Fibroblast of skin of right quadriceps (primary cell): ENCODE data around the gene SSX2IP.
"Not testable (repeated sequence)": the region's sequence is repeated elsewhere in the genome, so short reads cannot be mapped to it uniquely, and the experiment has no call there.

Experiments used
- DNase-seq: peaks from one replicate; pipeline ENCODE4 v3.0.0-alpha.2; 2013

The SSX2IP gene, protein sequence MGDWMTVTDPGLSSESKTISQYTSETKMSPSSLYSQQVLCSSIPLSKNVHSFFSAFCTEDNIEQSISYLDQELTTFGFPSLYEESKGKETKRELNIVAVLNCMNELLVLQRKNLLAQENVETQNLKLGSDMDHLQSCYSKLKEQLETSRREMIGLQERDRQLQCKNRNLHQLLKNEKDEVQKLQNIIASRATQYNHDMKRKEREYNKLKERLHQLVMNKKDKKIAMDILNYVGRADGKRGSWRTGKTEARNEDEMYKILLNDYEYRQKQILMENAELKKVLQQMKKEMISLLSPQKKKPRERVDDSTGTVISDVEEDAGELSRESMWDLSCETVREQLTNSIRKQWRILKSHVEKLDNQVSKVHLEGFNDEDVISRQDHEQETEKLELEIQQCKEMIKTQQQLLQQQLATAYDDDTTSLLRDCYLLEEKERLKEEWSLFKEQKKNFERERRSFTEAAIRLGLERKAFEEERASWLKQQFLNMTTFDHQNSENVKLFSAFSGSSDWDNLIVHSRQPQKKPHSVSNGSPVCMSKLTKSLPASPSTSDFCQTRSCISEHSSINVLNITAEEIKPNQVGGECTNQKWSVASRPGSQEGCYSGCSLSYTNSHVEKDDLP

DNA sequence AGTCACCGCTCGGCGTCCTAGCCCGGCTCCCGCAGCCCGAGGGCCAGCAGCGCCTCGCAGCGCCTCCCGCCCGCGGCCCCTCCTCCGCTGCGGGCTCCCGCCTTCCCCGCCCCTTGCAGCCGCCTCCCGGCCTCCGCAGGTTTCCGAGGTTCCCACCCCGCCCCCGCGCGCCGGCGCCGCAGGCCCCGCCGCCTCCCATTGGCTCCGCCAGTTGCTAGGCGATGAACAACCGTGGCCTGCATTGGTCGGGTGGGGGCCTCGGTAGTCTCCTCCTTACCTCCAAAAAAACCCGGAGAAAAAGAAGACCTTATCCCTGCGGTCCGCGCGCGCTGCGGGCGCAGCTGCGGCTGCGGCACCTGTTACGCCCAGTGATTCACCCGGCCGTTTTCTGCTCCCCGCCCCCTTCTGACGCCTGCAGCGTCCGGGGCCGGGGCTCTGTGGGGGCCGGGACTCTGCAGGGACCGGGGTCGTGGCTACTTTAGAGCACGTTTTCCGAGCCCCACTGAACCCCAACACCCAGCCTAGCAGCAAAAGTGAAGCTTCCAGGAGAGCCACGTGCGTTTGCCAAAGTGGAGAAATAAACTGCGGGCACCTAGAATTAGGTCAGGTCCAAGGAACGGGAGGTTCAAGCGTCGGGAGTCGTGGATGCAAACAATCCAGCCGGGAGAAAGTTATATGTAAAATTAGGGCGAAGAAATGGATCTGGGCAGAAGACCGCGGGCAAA lies at the start of gene SSX2IP:
Gene SSX2IP, minus strand, starts transcription at position 65 of the 725 bp plus-strand sequence. CDS start 19,242 bp downstream, outside the sequence.
- DNase-seq: peak; percentile 95

DNA sequence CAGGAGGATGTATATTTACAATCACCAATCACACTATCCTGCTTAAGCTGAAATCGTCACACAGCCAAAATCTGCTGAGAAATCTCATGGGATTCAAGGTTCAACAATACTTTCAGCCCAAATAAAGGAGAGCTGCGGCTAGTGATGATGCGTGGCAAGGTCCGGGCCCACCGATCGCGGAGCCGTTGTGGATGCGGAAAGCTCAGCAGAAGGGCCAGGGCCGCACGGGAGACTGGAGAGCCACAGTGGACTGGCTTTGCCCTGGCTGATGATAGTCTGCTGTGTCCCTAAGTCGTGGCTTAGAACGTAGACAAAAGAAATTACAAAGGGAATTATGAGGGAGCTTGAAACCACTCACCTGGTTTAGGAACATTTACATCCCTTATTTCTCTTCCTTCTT lies 48.0 kb upstream of the SSX2IP start:
- DNase-seq: no peak

- no peak for DNase-seq
Observed at GRCh38 chr1:84737590-84737989, 47.3 kb upstream of the SSX2IP start.

GRCh38 chr1:84736944-84737343 lies 46.7 kb upstream of the SSX2IP start:
- DNase-seq: no peak

DNA sequence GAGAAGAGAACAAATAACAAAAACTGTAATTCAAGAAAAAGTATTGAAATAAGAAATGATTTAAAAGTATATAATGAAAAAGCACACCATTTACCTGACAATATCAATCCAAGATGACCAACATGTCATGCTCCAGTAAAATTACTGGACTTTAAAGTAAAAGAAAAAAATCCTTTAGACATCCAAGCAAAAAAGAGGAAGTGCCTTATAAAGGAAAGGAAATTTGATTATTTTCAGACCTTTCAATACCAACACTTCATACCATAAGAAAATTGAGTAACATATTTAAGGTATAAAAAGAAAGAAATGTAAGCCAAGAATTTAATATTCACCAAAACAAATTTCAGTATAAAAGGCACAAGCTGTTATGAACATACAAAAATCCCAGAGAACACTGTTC lies 46.2 kb upstream of the SSX2IP start:
- DNase-seq: no peak

GRCh38 chr1:84735483-84735882 lies 45.2 kb upstream of the SSX2IP start:
- DNase-seq: peak; percentile 44

DNA sequence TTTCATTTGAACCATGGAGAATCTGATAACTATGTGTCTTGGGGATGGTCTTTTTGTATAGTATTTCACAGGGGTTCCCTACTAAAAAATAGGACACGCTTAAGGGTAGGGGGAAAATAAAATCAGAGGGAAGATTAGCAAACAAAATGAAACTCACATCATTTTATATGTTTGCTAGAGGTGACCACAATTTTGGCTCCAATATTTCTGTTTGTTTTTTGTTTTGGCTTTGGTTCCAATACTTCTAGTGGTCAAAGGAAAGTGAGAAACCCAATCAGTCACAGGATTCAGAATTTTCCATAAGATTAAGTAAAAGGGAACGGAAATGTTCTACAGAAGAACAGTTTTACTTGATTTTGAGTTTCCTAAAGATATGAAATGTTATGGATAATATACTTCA lies 42.3 kb upstream of the SSX2IP start:
- DNase-seq: no peak

- DNase-seq: no peak
Observed at GRCh38 chr1:84731519-84731918, 41.3 kb upstream of the SSX2IP start.

DNA sequence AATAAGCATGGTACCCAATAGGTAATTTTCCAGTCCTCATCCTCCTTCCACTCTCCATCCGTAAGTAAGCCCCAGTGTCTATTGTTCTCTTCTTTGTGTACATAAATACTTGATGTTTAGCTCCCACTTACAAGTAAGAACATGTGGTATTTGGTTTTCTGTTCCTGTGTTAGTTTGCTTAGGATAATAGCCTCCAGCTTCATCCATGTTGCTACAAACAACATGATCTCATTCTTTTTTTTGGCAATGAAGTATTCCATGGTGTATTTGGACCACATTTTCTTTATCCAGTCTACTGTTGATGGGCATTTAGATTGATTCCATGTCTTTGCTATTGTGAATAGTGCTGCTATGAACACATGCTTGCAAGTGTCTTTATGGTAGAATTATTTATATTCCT lies 37.5 kb upstream of the SSX2IP start:
- DNase-seq: not testable (repeated sequence)

GRCh38 chr1:84726593-84727499 lies 36.6 kb upstream of the SSX2IP start:
- peak; percentile 37 for DNase-seq

DNA sequence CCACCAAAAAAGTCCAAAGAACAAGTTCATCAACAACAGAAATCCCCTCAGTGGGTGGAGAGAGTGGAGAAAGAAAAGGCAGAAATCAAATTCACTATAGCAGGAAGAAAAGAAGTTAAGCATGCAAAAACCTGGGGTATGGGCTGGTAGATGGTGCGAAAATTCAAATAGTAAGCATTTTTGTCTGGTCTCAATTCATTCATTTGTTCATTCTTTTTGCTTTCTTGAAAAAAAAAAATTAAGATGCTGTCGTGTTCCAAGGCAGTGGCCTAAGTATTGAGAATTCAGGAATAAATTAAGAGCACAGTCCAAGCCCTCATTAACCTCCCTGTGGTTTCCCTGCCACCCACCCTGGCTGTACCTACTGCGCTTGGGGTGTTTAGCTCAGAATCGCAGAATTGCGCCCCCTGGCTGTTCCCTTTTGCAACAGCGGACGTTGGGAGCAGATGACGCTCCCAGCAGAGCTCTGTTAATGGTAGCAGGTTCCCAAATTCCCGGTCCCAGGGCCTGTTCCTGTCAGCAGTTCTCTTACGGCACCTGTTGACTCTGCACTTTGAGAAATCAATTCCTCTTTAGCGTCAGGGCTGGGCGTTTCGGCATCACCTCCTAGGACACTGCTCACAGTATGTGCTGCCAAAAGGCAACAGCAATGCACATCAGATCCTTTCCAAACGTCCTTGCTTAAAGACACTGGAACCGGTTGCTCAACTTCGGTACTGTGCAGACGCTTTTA lies 34.0 kb upstream of the SSX2IP start:
- DNase-seq: no peak

GRCh38 chr1:84722794-84723193 lies 32.5 kb upstream of the SSX2IP start:
- DNase-seq: peak; percentile 87

- DNase-seq: not testable (repeated sequence)
Observed at GRCh38 chr1:84721872-84722271, 31.6 kb upstream of the SSX2IP start.

DNA sequence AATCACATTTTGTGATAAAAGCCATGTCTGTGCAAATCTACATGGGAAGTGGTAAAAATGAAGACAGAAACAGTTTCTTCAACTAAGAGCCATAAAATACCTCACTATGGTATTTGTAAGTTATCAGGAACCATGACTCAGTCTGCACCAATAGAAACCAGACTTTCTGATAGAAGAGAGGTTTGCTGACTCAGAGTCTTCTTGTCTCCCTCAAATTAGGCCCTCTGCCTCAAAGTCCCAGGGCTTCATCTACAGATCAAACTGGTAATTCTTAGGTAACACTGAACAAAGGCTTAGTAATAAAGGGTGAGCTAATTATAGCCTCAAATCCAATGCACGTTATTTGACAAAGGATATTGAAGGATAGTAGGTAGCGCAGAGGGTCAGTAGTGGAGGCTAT lies 30.9 kb upstream of the SSX2IP start:
- peak; percentile 89 for DNase-seq

DNA sequence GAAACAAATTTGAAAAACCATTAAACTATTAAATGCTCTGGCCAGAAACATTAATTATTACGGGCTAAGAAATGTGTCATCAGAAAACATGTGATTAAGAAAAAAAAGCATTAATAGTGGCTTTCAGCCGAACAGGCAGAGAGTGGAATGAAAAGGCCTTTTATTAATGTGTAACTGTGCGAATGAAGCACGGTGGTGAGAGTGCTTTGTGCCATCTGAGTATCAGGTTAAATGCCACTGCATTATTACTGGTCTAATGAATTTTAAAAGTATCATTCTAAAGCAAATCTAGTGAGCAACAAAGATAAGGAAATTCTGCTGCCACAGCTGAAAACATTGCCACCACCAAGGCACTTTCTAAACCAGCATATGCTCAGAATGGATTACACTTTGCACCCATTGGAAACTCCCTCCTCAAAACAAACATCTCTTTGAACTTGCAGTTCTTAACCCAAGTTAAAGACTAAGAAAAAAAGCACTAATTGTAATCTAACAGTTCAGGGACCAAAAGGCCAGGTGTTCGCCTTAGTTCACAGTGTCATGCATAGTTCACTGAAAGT lies 30.0 kb upstream of the SSX2IP start:
- no peak for DNase-seq

DNA sequence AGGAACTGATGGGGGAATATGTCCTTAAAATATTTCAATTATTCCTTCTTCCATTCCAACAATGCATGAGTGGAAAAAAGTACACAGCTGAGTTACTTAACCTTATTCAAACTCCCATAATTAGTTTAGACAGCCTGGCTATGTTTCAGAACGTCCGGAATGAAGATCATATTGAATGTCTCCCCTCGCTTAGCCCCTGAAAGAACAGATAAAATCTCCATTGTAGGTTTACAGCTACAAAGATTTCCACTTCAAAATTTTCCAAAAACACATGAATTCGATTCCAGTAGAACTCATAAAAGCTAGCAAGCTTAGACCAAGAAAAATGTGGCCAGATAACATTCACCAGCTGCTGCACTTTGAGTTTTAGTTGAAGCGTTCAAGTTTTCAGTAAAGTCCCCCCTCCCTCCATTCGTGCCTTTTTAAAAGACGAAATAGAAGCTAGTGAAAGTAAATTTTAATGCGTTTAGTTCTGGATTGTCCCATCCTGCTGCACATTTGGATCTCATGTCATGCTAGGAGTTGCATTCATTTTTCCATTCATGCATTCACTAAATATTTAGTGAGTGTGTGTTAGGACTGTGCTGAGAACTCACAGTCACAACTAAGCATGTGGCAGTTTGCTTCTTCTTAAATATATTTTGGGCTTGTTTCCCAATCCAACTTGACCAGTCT lies 29.4 kb upstream of the SSX2IP start:
- DNase-seq: peak; percentile 63

DNA sequence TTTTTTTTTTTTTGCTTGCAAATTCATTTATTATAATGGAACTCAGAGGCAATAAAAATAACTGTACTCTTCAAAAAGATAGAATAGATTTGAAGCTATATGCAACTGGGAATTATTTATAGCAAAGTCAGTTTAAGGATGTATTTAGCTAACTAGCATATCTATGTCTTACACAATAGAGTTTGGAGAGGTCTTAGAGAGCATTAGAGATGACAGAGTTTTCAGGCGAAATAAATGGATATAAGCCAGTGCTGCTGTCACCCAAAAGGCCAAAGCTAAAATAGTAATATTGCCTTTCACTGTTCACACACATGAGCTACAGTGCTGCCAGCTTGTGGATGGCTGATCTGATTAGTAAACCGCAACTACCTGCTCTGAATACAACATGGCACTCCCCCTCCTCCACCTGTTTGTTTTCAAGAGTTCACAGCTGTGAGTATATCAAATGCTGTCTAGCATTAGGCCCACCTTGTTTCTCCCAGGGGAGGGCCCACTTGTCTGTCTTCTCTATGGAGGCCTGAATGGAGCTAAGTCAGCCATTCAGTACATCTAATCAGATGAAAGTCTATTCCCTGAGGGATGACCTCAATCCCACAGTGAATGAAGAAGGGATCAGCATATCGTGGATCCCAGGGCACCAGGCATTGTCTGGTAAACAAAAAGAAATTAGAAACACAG lies 25.2 kb upstream of the SSX2IP start:
- DNase-seq: no peak

GRCh38 chr1:84712276-84712874 lies 22.1 kb upstream of the SSX2IP start:
- peak; percentile 88 for DNase-seq

- DNase-seq: no peak
Observed at GRCh38 chr1:84711869-84712268, 21.6 kb upstream of the SSX2IP start.

- no peak for DNase-seq
Observed at GRCh38 chr1:84711121-84711520, 20.9 kb upstream of the SSX2IP start.
